Measurements from ENCODE around the gene SLC2A3.
"Not testable (repeated sequence)": the region's sequence is repeated elsewhere in the genome, so short reads cannot be mapped to it uniquely, and the experiment has no call there.

GRCh38 chr12:7954877-7955276 lies 18.9 kb upstream of the SLC2A3 start:
- TF ChIP-seq CTCF (conservative IDR thresholded peaks at IDR 0.05; ENCODE audit: low read length); EZH2phosphoT487 (IDR thresholded peaks at IDR 0.05; ENCODE audit: borderline replicate concordance): not testable (repeated sequence)

All from Loucy (cell line).